Activated CD4-positive, alpha-beta T cell treated with anti-CD3 and anti-CD28 coated beads for 36 hours (primary cell): ENCODE data around the gene RNH1. TPM values are rescaled to one million over a fixed set of nuclear protein-coding genes. Genes with fewer than 3 reads are reported as not detected.

ENCODE experiments used
- ATAC-seq: fragments of 200-7000 bp; cut with Tn5 transposase; one replicate; pipeline ENCODE4 v1.10.0; 2021; ENCODE audit warnings: mild to moderate bottlenecking, moderate library complexity
- CTCF ChIA-PET: fragments of 350-600 bp; sonication (Branson Sonifier 250); formaldehyde crosslinking; loops from one replicate; lab custom pipeline; 2021; ENCODE audit warnings: antibody characterized with exemption; lab: Charles Lee
- POLR2A ChIA-PET: fragments of 350-600 bp; sonication (Branson Sonifier 250); formaldehyde crosslinking; loops from one replicate; lab custom pipeline; 2021; ENCODE audit warnings: antibody characterized with exemption, inconsistent platforms; lab: Charles Lee
- DNase-seq: peaks from one replicate; pipeline ENCODE4 v3.0.0-alpha.2; 2020
- H3K27ac Mint-ChIP-seq: one replicate; pipeline ENCODE4 v1.8.0; 2021; ENCODE audit warnings: mixed read lengths
- H3K27me3 Mint-ChIP-seq: one replicate; pipeline ENCODE4 v1.8.0; 2021; ENCODE audit warnings: mixed read lengths
- H3K36me3 Mint-ChIP-seq: one replicate; pipeline ENCODE4 v1.8.0; 2021; ENCODE audit warnings: low read depth, mixed read lengths
- H3K4me1 Mint-ChIP-seq: one replicate; pipeline ENCODE4 v1.8.0; 2021; ENCODE audit warnings: mixed read lengths
- H3K4me3 Mint-ChIP-seq: one replicate; pipeline ENCODE4 v1.8.0; 2021; ENCODE audit warnings: mild to moderate bottlenecking, moderate library complexity, mixed read lengths
- H3K9me3 Mint-ChIP-seq: one replicate; pipeline ENCODE4 v1.8.0; 2021; ENCODE audit warnings: low read depth, mixed read lengths
- intact Hi-C, 2 experiments: fragments of 100-400 bp; cut with DNase I in 1 of 2; cut with micrococcal nuclease in 1 of 2; formaldehyde crosslinking; loops; one replicate each; pipeline versions ENCODE4 v1.14.2 to v1.15.1; 2022 to 2024; cut with DNase I, micrococcal nuclease
- total RNA-seq, 2 experiments: library from RNA; stranded (reverse); gene quantifications; one replicate each; pipeline ENCODE4 v1.2.3, GENCODE V29; 2021

The RNH1 gene
- total RNA-seq, 2 experiments from 2014 or later, result 111 to 116 TPM

- POLR2A ChIA-PET, result no interaction called here
- no peak for ATAC-seq
- CTCF ChIA-PET, result no interaction called here
- no peak overlapping the region for H3K4me3 Mint-ChIP-seq
- H3K36me3 Mint-ChIP-seq, result peaks cover 2% of the 10 kb centered on the region
- DNase-seq, result no peak
- intact Hi-C loops, result no loop called here
- H3K27ac Mint-ChIP-seq, result no peak overlapping the region
- no peaks in the 10 kb centered on the region for H3K9me3 Mint-ChIP-seq
- H3K27me3 Mint-ChIP-seq, result no peaks in the 10 kb centered on the region
- H3K4me1 Mint-ChIP-seq, result no peaks in the 10 kb centered on the region
Observed at GRCh38 chr11:484616-485015, 22.4 kb downstream of the RNH1 start.

GRCh38 chr11:479311-479710, 27.7 kb downstream of the RNH1 start:
- H3K9me3 Mint-ChIP-seq, result no peaks in the 10 kb centered on the region
- H3K4me3 Mint-ChIP-seq, result no peak overlapping the region
- no peaks in the 10 kb centered on the region for H3K4me1 Mint-ChIP-seq
- ATAC-seq, result no peak
- POLR2A ChIA-PET, result no interaction called here
- peaks cover 2% of the 10 kb centered on the region for H3K36me3 Mint-ChIP-seq
- intact Hi-C loops, result no loop called here
- DNase-seq, result no peak
- no peak overlapping the region for H3K27ac Mint-ChIP-seq
- no peaks in the 10 kb centered on the region for H3K27me3 Mint-ChIP-seq
- CTCF ChIA-PET, result no interaction called here

GRCh38 chr11:477052-477715, 29.9 kb downstream of the RNH1 start:
- ChIA-PET POLR2A (no interaction called here), CTCF (interaction anchor here (1.4 kb wide), 1 partner anchor 12 kb away, joined by 3 read pairs; no protein-coding TSS in a partner anchor)
- Mint-ChIP-seq H3K27me3 (no peaks in the 10 kb centered on the region), H3K4me1 (no peaks in the 10 kb centered on the region), H3K9me3 (no peaks in the 10 kb centered on the region), H3K36me3 (peaks cover 2% of the 10 kb centered on the region), H3K4me3 (no peak overlapping the region), H3K27ac (no peak overlapping the region)
- ATAC-seq, result no peak
- intact Hi-C loops, result no loop called here
- no peak for DNase-seq

GRCh38 chr11:476416-476815, 30.6 kb downstream of the RNH1 start:
- Mint-ChIP-seq H3K4me3 (no peak overlapping the region), H3K36me3 (peaks cover 2% of the 10 kb centered on the region), H3K27me3 (no peaks in the 10 kb centered on the region), H3K4me1 (no peaks in the 10 kb centered on the region), H3K9me3 (no peaks in the 10 kb centered on the region), H3K27ac (no peak overlapping the region)
- no peak for DNase-seq
- no peak for ATAC-seq
- POLR2A ChIA-PET, result no interaction called here
- CTCF ChIA-PET, result no interaction called here
- intact Hi-C loops, result no loop called here

- ATAC-seq (no peak), DNase-seq (no peak)
- intact Hi-C loops, result no loop called here
- Mint-ChIP-seq H3K27me3 (no peaks in the 10 kb centered on the region), H3K27ac (no peak overlapping the region), H3K4me1 (no peaks in the 10 kb centered on the region), H3K9me3 (no peaks in the 10 kb centered on the region), H3K36me3 (peaks cover under 1% of the 10 kb centered on the region), H3K4me3 (no peak overlapping the region)
- ChIA-PET POLR2A (no interaction called here), CTCF (no interaction called here)
Observed at GRCh38 chr11:475941-476340, 31.1 kb downstream of the RNH1 start.

- CTCF ChIA-PET, result no interaction called here
- H3K9me3 Mint-ChIP-seq, result no peaks in the 10 kb centered on the region
- H3K4me3 Mint-ChIP-seq, result no peak overlapping the region
- DNase-seq (no peak), ATAC-seq (no peak)
- POLR2A ChIA-PET, result no interaction called here
- no peak overlapping the region for H3K27ac Mint-ChIP-seq
- no peaks in the 10 kb centered on the region for H3K36me3 Mint-ChIP-seq
- intact Hi-C loops, result no loop called here
- no peaks in the 10 kb centered on the region for H3K27me3 Mint-ChIP-seq
- no peaks in the 10 kb centered on the region for H3K4me1 Mint-ChIP-seq
Observed at GRCh38 chr11:474914-475506, 32.0 kb downstream of the RNH1 start.

- H3K27me3 Mint-ChIP-seq, result no peaks in the 10 kb centered on the region
- ChIA-PET POLR2A (no interaction called here), CTCF (no interaction called here)
- H3K27ac Mint-ChIP-seq, result no peak overlapping the region
- ATAC-seq (no peak), DNase-seq (no peak)
- H3K9me3 Mint-ChIP-seq, result no peaks in the 10 kb centered on the region
- no peaks in the 10 kb centered on the region for H3K4me1 Mint-ChIP-seq
- intact Hi-C loops, result no loop called here
- no peak overlapping the region for H3K4me3 Mint-ChIP-seq
- H3K36me3 Mint-ChIP-seq, result no peaks in the 10 kb centered on the region
Observed at GRCh38 chr11:473962-474785, 32.9 kb downstream of the RNH1 start.

- intact Hi-C loops, result no loop called here
- DNase-seq (no peak), ATAC-seq (no peak)
- Mint-ChIP-seq H3K4me3 (no peak overlapping the region), H3K27me3 (no peaks in the 10 kb centered on the region), H3K9me3 (no peaks in the 10 kb centered on the region), H3K27ac (no peak overlapping the region), H3K36me3 (no peaks in the 10 kb centered on the region), H3K4me1 (no peaks in the 10 kb centered on the region)
- POLR2A ChIA-PET, result no interaction called here
- CTCF ChIA-PET, result no interaction called here
Observed at GRCh38 chr11:473415-473814, 33.6 kb downstream of the RNH1 start.

- ATAC-seq (no peak), DNase-seq (no peak)
- H3K9me3 Mint-ChIP-seq, result no peaks in the 10 kb centered on the region
- H3K36me3 Mint-ChIP-seq, result no peaks in the 10 kb centered on the region
- no peak overlapping the region for H3K27ac Mint-ChIP-seq
- intact Hi-C loops, result no loop called here
- H3K4me3 Mint-ChIP-seq, result no peak overlapping the region
- ChIA-PET POLR2A (no interaction called here), CTCF (no interaction called here)
- H3K27me3 Mint-ChIP-seq, result no peaks in the 10 kb centered on the region
- H3K4me1 Mint-ChIP-seq, result no peaks in the 10 kb centered on the region
Observed at GRCh38 chr11:472816-473215, 34.2 kb downstream of the RNH1 start.

GRCh38 chr11:472272-472671, 34.8 kb downstream of the RNH1 start:
- CTCF ChIA-PET, result interaction anchor here (0.6 kb wide), 1 partner anchor 11 kb away, joined by 3 read pairs; no protein-coding TSS in a partner anchor
- H3K27me3 Mint-ChIP-seq, result no peaks in the 10 kb centered on the region
- no peak for ATAC-seq
- no peak overlapping the region for H3K27ac Mint-ChIP-seq
- no peaks in the 10 kb centered on the region for H3K9me3 Mint-ChIP-seq
- POLR2A ChIA-PET, result no interaction called here
- intact Hi-C loops, result no loop called here
- H3K4me3 Mint-ChIP-seq, result no peak overlapping the region
- H3K36me3 Mint-ChIP-seq, result no peaks in the 10 kb centered on the region
- no peak for DNase-seq
- no peaks in the 10 kb centered on the region for H3K4me1 Mint-ChIP-seq

- no peaks in the 10 kb centered on the region for H3K27me3 Mint-ChIP-seq
- CTCF ChIA-PET, result interaction anchor here (0.6 kb wide), 1 partner anchor 10 kb away, joined by 3 read pairs; no protein-coding TSS in a partner anchor
- H3K9me3 Mint-ChIP-seq, result no peaks in the 10 kb centered on the region
- no peaks in the 10 kb centered on the region for H3K4me1 Mint-ChIP-seq
- DNase-seq, result no peak
- ATAC-seq, result no peak
- intact Hi-C loops, result no loop called here
- POLR2A ChIA-PET, result no interaction called here
- H3K4me3 Mint-ChIP-seq, result no peak overlapping the region
- H3K36me3 Mint-ChIP-seq, result no peaks in the 10 kb centered on the region
- H3K27ac Mint-ChIP-seq, result no peak overlapping the region
Observed at GRCh38 chr11:471468-472145, 35.4 kb downstream of the RNH1 start.
